ENCODE results near the gene LRBA.

The LRBA gene

GRCh38 chr4:150784305-150784704 lies 230.8 kb downstream of the LRBA start:
- Histone ChIP-seq H3K4me1 (ENCODE audit: control insufficient read depth, low read length) (no peaks in the 10 kb centered on the region), H4K20me1 (ENCODE audit: control insufficient read depth, insufficient read depth, low read depth, low read length) (no peaks in the 10 kb centered on the region), H3K9me3 (ENCODE audit: control insufficient read depth, insufficient read depth, low read length) (no peaks in the 10 kb centered on the region), H3F3A (ENCODE audit: control insufficient read depth, insufficient read depth) (no peaks in the 10 kb centered on the region), H3K79me2 (ENCODE audit: control insufficient read depth, low read length) (no peaks in the 10 kb centered on the region), H3K27me3 (ENCODE audit: control insufficient read depth, low read length) (no peaks in the 10 kb centered on the region), H3K36me3 (ENCODE audit: control insufficient read depth, low read length) (no peaks in the 10 kb centered on the region), H3K4me2 (ENCODE audit: low read length) (no peak overlapping the region), H3K27ac (ENCODE audit: low read depth, low read length) (no peak overlapping the region), H3K4me3 (ENCODE audit: low read length) (no peak overlapping the region), H3K9me2 (replicated peaks; ENCODE audit: control insufficient read depth, low read length) (no peaks in the 10 kb centered on the region)
- no peak for TF ChIP-seq CTCF (IDR thresholded peaks at IDR 0.05; ENCODE audit: low read depth, low read length, poor library complexity, severe bottlenecking)

- TF ChIP-seq EZH2phosphoT487 (IDR thresholded peaks at IDR 0.05; ENCODE audit: borderline replicate concordance, low read length) = no peak
- no peak for TF ChIP-seq CTCF (IDR thresholded peaks at IDR 0.05; ENCODE audit: low read depth, low read length, poor library complexity, severe bottlenecking)
- Histone ChIP-seq H3K9me3 (ENCODE audit: control insufficient read depth, insufficient read depth, low read length) (no peaks in the 10 kb centered on the region), H3K27ac (ENCODE audit: low read depth, low read length) (no peak overlapping the region), H3K36me3 (ENCODE audit: control insufficient read depth, low read length) (no peaks in the 10 kb centered on the region), H3F3A (ENCODE audit: control insufficient read depth, insufficient read depth) (no peaks in the 10 kb centered on the region), H3K27me3 (ENCODE audit: control insufficient read depth, low read length) (no peaks in the 10 kb centered on the region), H3K4me2 (ENCODE audit: low read length) (no peak overlapping the region), H3K4me1 (ENCODE audit: control insufficient read depth, low read length) (no peaks in the 10 kb centered on the region), H3K9me2 (replicated peaks; ENCODE audit: control insufficient read depth, low read length) (no peaks in the 10 kb centered on the region), H4K20me1 (ENCODE audit: control insufficient read depth, insufficient read depth, low read depth, low read length) (no peaks in the 10 kb centered on the region), H3K79me2 (ENCODE audit: control insufficient read depth, low read length) (no peaks in the 10 kb centered on the region), H3K4me3 (ENCODE audit: low read length) (no peak overlapping the region)
These were observed 232.2 kb downstream of the LRBA start for GRCh38 chr4:150782921-150783320.

GRCh38 chr4:150782311-150782710 lies 232.8 kb downstream of the LRBA start:
- H4K20me1 ChIP-seq (ENCODE audit: control insufficient read depth, insufficient read depth, low read depth, low read length) = no peaks in the 10 kb centered on the region
- H3K4me3 ChIP-seq (ENCODE audit: low read length) = no peak overlapping the region
- TF ChIP-seq CTCF (IDR thresholded peaks at IDR 0.05; ENCODE audit: low read depth, low read length, poor library complexity, severe bottlenecking) = no peak
- no peak for TF ChIP-seq EZH2phosphoT487 (IDR thresholded peaks at IDR 0.05; ENCODE audit: borderline replicate concordance, low read length)
- no peaks in the 10 kb centered on the region for H3K4me1 ChIP-seq (ENCODE audit: control insufficient read depth, low read length)
- no peaks in the 10 kb centered on the region for H3K79me2 ChIP-seq (ENCODE audit: control insufficient read depth, low read length)
- H3K27me3 ChIP-seq (ENCODE audit: control insufficient read depth, low read length) = no peaks in the 10 kb centered on the region
- H3K9me2 ChIP-seq (replicated peaks; ENCODE audit: control insufficient read depth, low read length) = no peaks in the 10 kb centered on the region
- no peak overlapping the region for H3K27ac ChIP-seq (ENCODE audit: low read depth, low read length)
- no peak overlapping the region for H3K4me2 ChIP-seq (ENCODE audit: low read length)
- no peaks in the 10 kb centered on the region for H3F3A ChIP-seq (ENCODE audit: control insufficient read depth, insufficient read depth)
- H3K9me3 ChIP-seq (ENCODE audit: control insufficient read depth, insufficient read depth, low read length) = no peaks in the 10 kb centered on the region
- H3K36me3 ChIP-seq (ENCODE audit: control insufficient read depth, low read length) = no peaks in the 10 kb centered on the region

- Histone ChIP-seq H3K4me2 (ENCODE audit: low read length) (no peak overlapping the region), H3K4me1 (ENCODE audit: control insufficient read depth, low read length) (no peaks in the 10 kb centered on the region), H3K27ac (ENCODE audit: low read depth, low read length) (no peak overlapping the region), H3K9me3 (ENCODE audit: control insufficient read depth, insufficient read depth, low read length) (no peaks in the 10 kb centered on the region), H3F3A (ENCODE audit: control insufficient read depth, insufficient read depth) (no peaks in the 10 kb centered on the region), H3K36me3 (ENCODE audit: control insufficient read depth, low read length) (no peaks in the 10 kb centered on the region), H3K4me3 (ENCODE audit: low read length) (no peak overlapping the region), H3K9me2 (replicated peaks; ENCODE audit: control insufficient read depth, low read length) (no peaks in the 10 kb centered on the region), H3K79me2 (ENCODE audit: control insufficient read depth, low read length) (no peaks in the 10 kb centered on the region), H4K20me1 (ENCODE audit: control insufficient read depth, insufficient read depth, low read depth, low read length) (no peaks in the 10 kb centered on the region), H3K27me3 (ENCODE audit: control insufficient read depth, low read length) (no peaks in the 10 kb centered on the region)
- TF ChIP-seq CTCF (IDR thresholded peaks at IDR 0.05; ENCODE audit: low read depth, low read length, poor library complexity, severe bottlenecking) = no peak
- no peak for TF ChIP-seq EZH2phosphoT487 (IDR thresholded peaks at IDR 0.05; ENCODE audit: borderline replicate concordance, low read length)
These were observed 233.9 kb downstream of the LRBA start for GRCh38 chr4:150781191-150781590.
